Ovary (tissue), 9 donors: Measurements from ENCODE around the gene SEMA6D. TPM values are rescaled to one million over a fixed set of nuclear protein-coding genes. Genes with fewer than 3 reads are reported as not detected.

Experiments used
- DNase-seq, 5 donors: peaks; one replicate each; pipeline ENCODE4 v3.0.0-alpha.2; 2019 to 2020
- H3K27ac ChIP-seq, 2 donors: fragments of 200-600 bp; one replicate each; pipeline versions ENCODE4 v1.5.1 to v1.8.0; 2019 to 2022
- H3K27me3 ChIP-seq: fragments of 200-600 bp; one replicate; pipeline ENCODE4 v1.8.0; 2022
- H3K36me3 ChIP-seq: fragments of 200-600 bp; sonication (generic); one replicate; pipeline ENCODE4 v1.5.1; 2019
- H3K4me1 ChIP-seq: one replicate; pipeline ENCODE4 v1.8.1; 2013; ENCODE audit warnings: mild to moderate bottlenecking, moderate library complexity; ENCODE audit not compliant: insufficient read depth
- H3K4me3 ChIP-seq: fragments of 200-600 bp; sonication (generic); one replicate; pipeline ENCODE4 v1.5.1; 2017
- H3K9me3 ChIP-seq, 2 donors: fragments of 200-600 bp in 1 of 2; sonication (generic) in 1 of 2; one replicate each; pipeline versions ENCODE4 v1.5.1 to v1.8.1; 2013 to 2019; ENCODE audit warnings: mild to moderate bottlenecking in 1 of 2, moderate library complexity in 1 of 2
- EP300 ChIP-seq: sonication (generic); formaldehyde crosslinking; IDR thresholded peaks from one replicate; pipeline ENCODE4 v1.6.1; 2017; ENCODE audit warnings: antibody characterized with exemption
- POLR2A ChIP-seq: fragments of 450-650 bp; IDR thresholded peaks from one replicate; pipeline ENCODE4 v1.6.1; 2017; ENCODE audit warnings: antibody characterized with exemption, mild to moderate bottlenecking, moderate library complexity
- WGBS, 3 donors: extraction: QIAGEN DNeasy Blood & Tissue Kit in 1 of 3; methylation state at CpG; one replicate each; pipeline versions ENCODE4 v1.1.5 to v1.1.7; 2013 to 2017; 5-methylcytosine and 5-hydroxymethylcytosine counted together
- intact Hi-C, 4 donors: fragments of 100-400 bp; cut with DNase I; formaldehyde crosslinking; loops; one replicate each; pipeline versions ENCODE4 v1.11.0 to v1.15.1; 2022 to 2023
- polyA plus RNA-seq, 2 donors: library from polyadenylated mRNA; stranded (reverse); fragments of 200-250 nt in 1 of 2; fragments of 350-450 nt in 1 of 2; fragmentation: Illumina TruSeq in 1 of 2; extraction: RNeasy Lipid Tissue Mini Kit (QIAGEN cat#74804) in 1 of 2; gene quantifications; one replicate each; pipeline ENCODE4 v1.2.3, GENCODE V29; 2013 to 2014
- total RNA-seq, 7 donors: library from RNA; depleted of rRNA in 2 of 7; stranded (reverse); fragments of >200 nt in 2 of 7; fragmentation: NEBNext Ultra II Directional in 3 of 7; extraction: Animal tissue kit (Norgen Biotek cat#: 25700) in 3 of 7; gene quantifications; one replicate each; pipeline versions ENCODE4 v1.1.0 to v1.2.4, GENCODE V29; 2016 to 2023
- TF ChIP-seq, protein P1 (sequence below), 3 donors: fragments of 450-650 bp in 2 of 3; fragments of 200-600 bp in 1 of 3; IDR thresholded peaks; one replicate each; pipeline versions ENCODE4 v1.5.1 to v1.8.0; 2016 to 2022; ENCODE audit warnings: antibody characterized with exemption in 3 of 3, mild to moderate bottlenecking in 1 of 3
- donor health status: DM: no; HTN: no; CAD: no; lungs with moderate emphysema.
- donor health status: DM: no; HTN: no; CAD: no.
- donor health status: Bipolar disorder and iron deficiency.
- donor health status: DM: yes; HTN: yes; CAD: no.
- donor health status: DM: no; HTN: no; CAD: no.
- donor health status: DM: yes; HTN: yes; CAD: no.

SEMA6D gene
- total and polyA plus RNA-seq, 9 donors, result 13.7 to 45.3 (median 27.2) TPM

DNA sequence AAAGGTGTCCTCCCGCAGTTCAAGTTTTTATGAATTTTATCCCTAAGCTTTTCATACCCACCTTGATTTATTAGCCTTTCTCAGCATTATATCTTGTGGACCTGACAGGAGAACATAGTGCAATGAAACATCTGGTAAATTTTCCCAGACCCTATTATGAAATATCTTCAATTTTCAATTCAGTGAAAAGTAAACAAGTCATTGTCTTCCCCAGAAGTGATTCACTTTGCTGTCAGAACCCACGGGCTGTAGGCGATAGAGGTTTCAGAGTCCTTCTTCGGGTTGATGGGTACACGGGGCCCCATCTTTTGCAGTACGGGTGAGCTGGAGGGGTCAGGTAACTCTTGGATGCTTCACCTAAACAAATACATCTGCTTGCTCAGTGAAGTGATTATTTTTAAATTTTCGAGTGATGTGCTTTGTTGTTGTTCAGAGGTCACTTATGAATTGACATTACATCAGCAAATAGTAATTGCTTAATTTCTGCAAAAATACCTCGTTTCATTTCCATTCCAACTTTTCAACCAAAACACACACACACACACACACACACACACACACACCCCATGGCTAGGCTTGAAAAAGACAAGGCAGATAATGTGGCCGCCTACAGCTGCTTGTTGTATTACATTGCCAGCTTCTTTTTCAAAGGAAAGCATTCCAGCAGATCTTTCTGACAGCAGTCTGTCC, 102.9 kb downstream of the SEMA6D start:
- 17 to 18% (median 18%) methylated on average over 9 of the region's 9 CpGs for WGBS, 3 donors
- no peak overlapping the region for H3K4me3 ChIP-seq
- no peak for TF ChIP-seq POLR2A
- TF ChIP-seq, protein P1, sequence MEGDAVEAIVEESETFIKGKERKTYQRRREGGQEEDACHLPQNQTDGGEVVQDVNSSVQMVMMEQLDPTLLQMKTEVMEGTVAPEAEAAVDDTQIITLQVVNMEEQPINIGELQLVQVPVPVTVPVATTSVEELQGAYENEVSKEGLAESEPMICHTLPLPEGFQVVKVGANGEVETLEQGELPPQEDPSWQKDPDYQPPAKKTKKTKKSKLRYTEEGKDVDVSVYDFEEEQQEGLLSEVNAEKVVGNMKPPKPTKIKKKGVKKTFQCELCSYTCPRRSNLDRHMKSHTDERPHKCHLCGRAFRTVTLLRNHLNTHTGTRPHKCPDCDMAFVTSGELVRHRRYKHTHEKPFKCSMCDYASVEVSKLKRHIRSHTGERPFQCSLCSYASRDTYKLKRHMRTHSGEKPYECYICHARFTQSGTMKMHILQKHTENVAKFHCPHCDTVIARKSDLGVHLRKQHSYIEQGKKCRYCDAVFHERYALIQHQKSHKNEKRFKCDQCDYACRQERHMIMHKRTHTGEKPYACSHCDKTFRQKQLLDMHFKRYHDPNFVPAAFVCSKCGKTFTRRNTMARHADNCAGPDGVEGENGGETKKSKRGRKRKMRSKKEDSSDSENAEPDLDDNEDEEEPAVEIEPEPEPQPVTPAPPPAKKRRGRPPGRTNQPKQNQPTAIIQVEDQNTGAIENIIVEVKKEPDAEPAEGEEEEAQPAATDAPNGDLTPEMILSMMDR (IDR thresholded peaks at IDR 0.05), result no peak
- no peak for TF ChIP-seq EP300
- DNase-seq, result peak in 4 of 5 donors; percentile 26 to 57 (median 36)
- H3K27ac ChIP-seq, result peak overlapping the region in 1 of 2 donors; percentile 37
- intact Hi-C loops, result no loop called here
- no peaks in the 10 kb centered on the region for H3K27me3 ChIP-seq
- H3K4me1 ChIP-seq, result peaks cover 11% of the 10 kb centered on the region
- no peaks in the 10 kb centered on the region for H3K9me3 ChIP-seq
- H3K36me3 ChIP-seq, result no peaks in the 10 kb centered on the region

DNA sequence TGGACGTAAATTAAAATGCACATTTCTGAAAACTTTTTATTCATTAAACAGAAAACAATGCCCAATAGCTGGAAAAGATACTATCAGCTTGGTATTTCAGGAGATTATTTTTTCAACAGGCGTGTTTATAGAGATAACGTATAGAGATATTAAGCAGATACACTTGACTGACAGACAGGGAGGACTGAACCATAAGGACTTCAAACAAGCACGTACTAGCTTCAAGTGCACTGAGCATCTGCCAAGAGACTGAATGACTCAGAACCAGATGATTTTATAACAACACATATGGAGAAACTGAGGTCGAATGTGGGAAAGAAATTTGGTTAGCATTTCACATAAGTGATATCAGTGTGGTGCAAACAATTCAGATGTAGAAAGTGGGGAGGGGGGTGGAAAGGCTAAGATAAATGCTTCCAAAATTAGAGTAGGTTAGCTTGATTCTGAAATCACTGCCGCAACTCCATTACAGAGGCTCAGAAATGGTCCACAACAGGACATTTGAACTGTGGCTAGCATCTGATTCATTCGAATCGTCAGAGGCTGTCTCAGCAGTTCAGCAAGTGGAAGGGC, 103.5 kb downstream of the SEMA6D start:
- intact Hi-C loops, result no loop called here
- DNase-seq, result no peak
- Histone ChIP-seq H3K4me3 (no peak overlapping the region), H3K9me3 (no peaks in the 10 kb centered on the region), H3K27ac (peak overlapping the region in 1 of 2 donors; percentile 37), H3K4me1 (peaks cover 11% of the 10 kb centered on the region), H3K36me3 (no peaks in the 10 kb centered on the region), H3K27me3 (no peaks in the 10 kb centered on the region)
- 29 to 36% (median 30%) methylated on average over 8 of the region's 8 CpGs for WGBS, 3 donors
- TF ChIP-seq, protein P1 (IDR thresholded peaks at IDR 0.05), result no peak
- no peak for TF ChIP-seq EP300
- TF ChIP-seq POLR2A, result no peak

DNA sequence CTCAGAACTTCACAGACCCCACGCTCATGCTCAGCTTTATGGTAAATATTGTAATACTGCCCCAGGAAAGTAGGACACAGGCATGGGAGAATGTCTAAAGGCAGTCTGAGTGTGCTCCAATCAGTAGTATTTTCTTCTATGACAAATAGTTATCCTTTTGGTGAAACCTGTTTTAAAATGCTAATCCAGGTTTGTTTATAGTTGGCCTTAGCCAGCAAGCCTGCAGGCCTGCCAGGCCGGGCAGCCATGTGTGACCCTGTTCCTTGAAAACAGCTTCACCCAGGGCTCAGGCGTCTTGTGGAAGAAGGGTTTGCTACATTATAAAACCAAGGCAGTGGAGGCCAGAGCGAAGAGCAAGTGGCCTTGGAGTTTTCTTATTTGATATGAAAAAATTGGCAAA, 104.7 kb downstream of the SEMA6D start:
- no peaks in the 10 kb centered on the region for H3K36me3 ChIP-seq
- peak in 4 of 5 donors; percentile 33 to 62 (median 51) for DNase-seq
- peak overlapping the region in 1 of 2 donors; percentile 37 for H3K27ac ChIP-seq
- H3K9me3 ChIP-seq, result no peaks in the 10 kb centered on the region
- WGBS, 3 donors, result 25 to 56% (median 41%) methylated on average over 4 of the region's 4 CpGs
- no peaks in the 10 kb centered on the region for H3K27me3 ChIP-seq
- intact Hi-C loops, result no loop called here
- TF ChIP-seq EP300, result no peak
- TF ChIP-seq POLR2A, result no peak
- TF ChIP-seq, protein P1 (IDR thresholded peaks at IDR 0.05), result no peak
- peaks cover 11% of the 10 kb centered on the region for H3K4me1 ChIP-seq
- no peak overlapping the region for H3K4me3 ChIP-seq
